ENCODE measurements around the gene HES3.

HES3 gene

DNA sequence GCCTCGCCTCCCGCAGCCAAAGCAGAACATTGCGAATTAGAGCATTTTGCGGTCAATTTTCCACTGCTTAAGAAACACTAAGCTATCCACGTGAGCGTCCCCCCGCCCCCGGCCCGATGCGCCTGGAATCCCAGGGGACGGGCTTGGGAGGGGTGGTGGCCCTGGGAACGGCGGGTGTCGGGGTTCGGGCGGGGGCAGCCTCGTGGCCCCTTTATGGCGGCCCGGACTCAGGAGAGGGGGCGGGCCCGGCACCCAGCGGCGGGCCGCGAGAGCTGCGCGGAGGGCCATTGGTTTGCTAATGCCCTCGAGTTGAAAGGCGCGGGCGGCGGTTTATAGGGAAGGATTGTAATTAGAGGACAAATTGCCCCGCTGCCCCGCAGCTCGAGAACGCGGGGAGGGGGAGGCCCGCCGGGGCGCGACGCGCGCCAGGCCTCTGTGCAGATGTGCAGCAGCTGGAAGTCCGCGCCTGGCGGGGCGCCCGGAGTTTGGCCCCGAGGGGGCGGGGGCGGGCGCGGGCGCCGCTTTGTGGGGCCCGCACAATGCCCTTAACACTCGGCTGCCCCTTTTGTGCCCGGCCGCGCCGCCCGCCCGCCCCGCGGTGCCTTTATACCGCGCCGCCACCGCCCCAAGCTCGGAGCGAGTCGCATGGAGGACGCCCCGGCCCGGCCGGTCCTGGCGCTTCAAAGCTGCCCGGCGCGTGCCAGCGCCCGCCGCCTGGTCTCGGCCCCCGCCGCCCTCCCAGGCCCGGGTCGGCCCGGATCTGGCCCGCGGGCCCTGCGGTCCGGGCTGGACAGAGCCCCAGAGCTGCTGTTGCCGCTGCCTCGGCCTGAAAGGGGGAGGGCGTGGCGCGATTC, 1.9 kb upstream of the HES3 start:
- H3K27me3 ChIP-seq (ENCODE audit: control insufficient read depth, insufficient read depth, low read length) = peaks cover 10% of the 10 kb centered on the region
- no peak overlapping the region for H3K27ac ChIP-seq (ENCODE audit: low read length)
- no peaks in the 10 kb centered on the region for H3K9me3 ChIP-seq (ENCODE audit: control insufficient read depth, low read depth, low read length)
- H3K4me1 ChIP-seq (ENCODE audit: control insufficient read depth, low read depth, low read length) = peaks cover 49% of the 10 kb centered on the region
- H3K4me3 ChIP-seq (ENCODE audit: low read length) = peak overlapping the region; percentile 86
- peak overlapping the region; percentile 76 for H3K9ac ChIP-seq (ENCODE audit: low read length)
- H3K36me3 ChIP-seq (ENCODE audit: control insufficient read depth, low read depth, low read length) = no peaks in the 10 kb centered on the region

GRCh38 chr1:6243053-6243834, 735 bp upstream of the HES3 start:
- Histone ChIP-seq H3K27me3 (ENCODE audit: control insufficient read depth, insufficient read depth, low read length) (peaks cover 18% of the 10 kb centered on the region), H3K4me3 (ENCODE audit: low read length) (peak overlapping the region; percentile 86), H3K9me3 (ENCODE audit: control insufficient read depth, low read depth, low read length) (no peaks in the 10 kb centered on the region), H3K9ac (ENCODE audit: low read length) (no peak overlapping the region), H3K4me1 (ENCODE audit: control insufficient read depth, low read depth, low read length) (peaks cover 49% of the 10 kb centered on the region), H3K36me3 (ENCODE audit: control insufficient read depth, low read depth, low read length) (no peaks in the 10 kb centered on the region), H3K27ac (ENCODE audit: low read length) (no peak overlapping the region)

GRCh38 chr1:6244401-6245049, 546 bp downstream of the HES3 start:
- Histone ChIP-seq H3K27ac (ENCODE audit: low read length) (no peak overlapping the region), H3K4me3 (ENCODE audit: low read length) (peak overlapping the region; percentile 86), H3K27me3 (ENCODE audit: control insufficient read depth, insufficient read depth, low read length) (peaks cover 26% of the 10 kb centered on the region), H3K4me1 (ENCODE audit: control insufficient read depth, low read depth, low read length) (peaks cover 38% of the 10 kb centered on the region), H3K9ac (ENCODE audit: low read length) (peak overlapping the region; percentile 42), H3K36me3 (ENCODE audit: control insufficient read depth, low read depth, low read length) (no peaks in the 10 kb centered on the region), H3K9me3 (ENCODE audit: control insufficient read depth, low read depth, low read length) (no peaks in the 10 kb centered on the region)

DNA sequence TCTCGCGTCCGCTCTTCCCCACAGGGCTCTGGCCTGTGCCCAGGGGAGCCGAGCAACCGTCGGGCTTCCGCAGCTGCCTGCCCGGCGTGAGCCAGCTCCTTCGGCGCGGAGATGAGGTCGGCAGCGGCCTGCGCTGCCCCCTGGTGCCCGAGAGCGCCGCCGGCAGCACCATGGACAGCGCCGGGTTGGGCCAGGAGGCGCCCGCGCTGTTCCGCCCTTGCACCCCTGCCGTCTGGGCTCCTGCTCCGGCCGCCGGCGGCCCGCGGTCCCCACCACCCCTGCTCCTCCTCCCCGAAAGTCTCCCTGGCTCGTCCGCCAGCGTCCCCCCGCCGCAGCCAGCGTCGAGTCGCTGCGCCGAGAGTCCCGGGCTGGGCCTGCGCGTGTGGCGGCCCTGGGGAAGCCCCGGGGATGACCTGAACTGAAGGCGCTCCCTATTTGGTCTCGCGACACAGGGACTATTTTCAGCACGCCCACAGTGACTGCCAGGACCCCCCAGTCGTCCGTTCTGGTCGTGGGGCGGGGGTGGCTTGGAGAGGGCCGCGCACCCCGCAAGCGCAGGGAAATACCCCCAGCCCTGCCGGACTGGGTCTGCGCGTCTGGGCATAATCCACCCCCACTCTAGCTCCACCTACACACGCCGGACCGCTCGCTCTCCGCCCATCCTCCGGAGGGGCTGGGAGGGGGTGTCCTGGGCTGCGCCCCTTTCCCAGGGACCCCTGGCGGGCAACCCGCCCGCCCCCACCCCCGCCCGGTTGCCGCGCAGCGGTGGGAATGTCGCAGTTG, 1.3 kb downstream of the HES3 start:
- H3K9me3 ChIP-seq (ENCODE audit: control insufficient read depth, low read depth, low read length) = no peaks in the 10 kb centered on the region
- H3K4me1 ChIP-seq (ENCODE audit: control insufficient read depth, low read depth, low read length) = peaks cover 30% of the 10 kb centered on the region
- H3K4me3 ChIP-seq (ENCODE audit: low read length) = peak overlapping the region; percentile 86
- H3K9ac ChIP-seq (ENCODE audit: low read length) = peak overlapping the region; percentile 3
- no peaks in the 10 kb centered on the region for H3K36me3 ChIP-seq (ENCODE audit: control insufficient read depth, low read depth, low read length)
- peaks cover 32% of the 10 kb centered on the region for H3K27me3 ChIP-seq (ENCODE audit: control insufficient read depth, insufficient read depth, low read length)
- H3K27ac ChIP-seq (ENCODE audit: low read length) = no peak overlapping the region

DNA sequence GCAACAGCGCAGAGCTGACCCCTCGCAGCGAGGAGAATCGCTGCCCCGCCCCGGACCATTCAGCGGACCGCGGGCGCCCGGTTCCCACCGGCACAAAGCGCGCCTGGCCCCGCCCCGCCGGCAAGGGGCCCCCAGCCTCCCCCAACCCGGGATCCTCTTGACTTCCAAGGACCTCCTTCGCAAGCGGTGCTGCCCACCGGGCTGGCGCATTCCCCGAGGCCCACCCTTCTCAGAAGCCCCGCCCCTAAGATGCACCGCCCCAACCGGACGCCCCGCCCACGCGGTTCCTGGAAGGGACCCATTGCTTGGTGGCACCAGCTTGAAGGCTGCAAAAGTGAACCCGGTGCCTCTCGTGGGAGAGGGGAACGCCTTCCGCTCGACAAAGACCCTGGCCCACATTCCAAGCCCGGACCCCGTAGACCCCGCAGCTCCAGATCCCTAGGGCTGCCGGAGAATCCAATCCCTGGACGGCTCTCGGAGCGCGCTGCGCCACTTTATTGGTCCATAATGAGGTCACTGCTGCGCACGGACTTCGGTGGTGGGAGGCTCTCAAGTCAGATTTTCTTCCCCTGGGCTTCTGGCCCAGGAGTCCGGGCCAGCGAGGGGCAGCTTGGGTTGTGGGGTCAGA, 2.0 kb downstream of the HES3 start:
- Histone ChIP-seq H3K27ac (ENCODE audit: low read length) (no peak overlapping the region), H3K4me3 (ENCODE audit: low read length) (peak overlapping the region; percentile 86), H3K36me3 (ENCODE audit: control insufficient read depth, low read depth, low read length) (no peaks in the 10 kb centered on the region), H3K9me3 (ENCODE audit: control insufficient read depth, low read depth, low read length) (no peaks in the 10 kb centered on the region), H3K27me3 (ENCODE audit: control insufficient read depth, insufficient read depth, low read length) (peaks cover 39% of the 10 kb centered on the region), H3K9ac (ENCODE audit: low read length) (peak overlapping the region; percentile 43), H3K4me1 (ENCODE audit: control insufficient read depth, low read depth, low read length) (peaks cover 23% of the 10 kb centered on the region)

DNA sequence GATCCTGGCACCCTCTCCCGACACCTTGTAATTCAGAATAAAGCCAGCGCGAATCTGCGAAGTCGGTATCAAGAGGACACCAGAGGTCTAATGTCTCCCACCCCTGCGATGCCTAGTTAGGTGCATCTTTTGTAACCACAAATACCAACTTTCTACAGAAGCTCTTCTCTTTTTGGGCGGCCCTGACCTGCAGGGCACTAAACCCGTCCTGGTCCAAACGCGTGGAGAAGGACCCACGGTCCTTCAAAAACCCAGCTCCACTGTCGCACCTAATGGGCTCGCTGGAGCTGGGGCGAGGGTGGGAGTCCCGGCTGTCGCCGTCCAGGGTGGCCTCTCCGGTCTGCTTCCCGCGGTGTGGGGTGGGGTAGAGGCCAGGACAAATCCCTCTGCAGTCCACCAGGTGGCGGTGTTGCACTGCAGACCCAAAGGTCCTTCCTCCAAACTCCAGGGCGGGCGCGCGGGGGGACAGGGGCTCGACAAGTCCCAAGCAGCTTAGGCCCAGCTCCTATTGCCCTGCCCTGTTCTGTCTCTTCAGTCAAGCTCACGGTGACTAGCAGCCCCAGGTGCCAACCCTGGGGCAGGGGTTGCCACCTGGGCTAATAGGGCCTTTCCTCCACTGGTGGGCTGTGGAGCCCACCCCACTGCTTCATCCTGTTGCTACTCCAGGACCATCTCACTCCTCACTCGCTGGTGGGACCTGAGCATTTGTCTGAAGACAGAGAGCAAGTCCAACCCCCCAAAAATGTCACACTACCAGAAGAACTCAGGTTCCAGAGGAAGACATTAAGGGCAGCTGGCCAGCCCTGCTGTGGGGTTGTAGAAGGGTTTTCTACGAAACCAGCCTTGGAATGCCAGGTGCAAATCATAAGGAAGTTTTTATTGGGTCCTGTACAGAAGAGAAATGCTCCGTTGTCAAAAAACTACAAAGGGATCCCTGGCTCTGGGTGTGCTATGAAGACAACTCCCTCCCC, 2.8 kb downstream of the HES3 start:
- Histone ChIP-seq H3K27me3 (ENCODE audit: control insufficient read depth, insufficient read depth, low read length) (peaks cover 46% of the 10 kb centered on the region), H3K9ac (ENCODE audit: low read length) (peak overlapping the region; percentile 43), H3K4me1 (ENCODE audit: control insufficient read depth, low read depth, low read length) (peaks cover 18% of the 10 kb centered on the region), H3K9me3 (ENCODE audit: control insufficient read depth, low read depth, low read length) (no peaks in the 10 kb centered on the region), H3K27ac (ENCODE audit: low read length) (no peak overlapping the region), H3K36me3 (ENCODE audit: control insufficient read depth, low read depth, low read length) (no peaks in the 10 kb centered on the region), H3K4me3 (ENCODE audit: low read length) (peak overlapping the region; percentile 86)

GRCh38 chr1:6247651-6248050, 3.7 kb downstream of the HES3 start:
- Histone ChIP-seq H3K27ac (ENCODE audit: low read length) (no peak overlapping the region), H3K4me1 (ENCODE audit: control insufficient read depth, low read depth, low read length) (peaks cover 18% of the 10 kb centered on the region), H3K4me3 (ENCODE audit: low read length) (no peak overlapping the region), H3K9me3 (ENCODE audit: control insufficient read depth, low read depth, low read length) (no peaks in the 10 kb centered on the region), H3K27me3 (ENCODE audit: control insufficient read depth, insufficient read depth, low read length) (peaks cover 46% of the 10 kb centered on the region), H3K36me3 (ENCODE audit: control insufficient read depth, low read depth, low read length) (no peaks in the 10 kb centered on the region), H3K9ac (ENCODE audit: low read length) (no peak overlapping the region)

GRCh38 chr1:6248161-6248776, 4.3 kb downstream of the HES3 start:
- no peak overlapping the region for H3K27ac ChIP-seq (ENCODE audit: low read length)
- no peak overlapping the region for H3K4me3 ChIP-seq (ENCODE audit: low read length)
- H3K9ac ChIP-seq (ENCODE audit: low read length) = no peak overlapping the region
- peaks cover 40% of the 10 kb centered on the region for H3K27me3 ChIP-seq (ENCODE audit: control insufficient read depth, insufficient read depth, low read length)
- H3K36me3 ChIP-seq (ENCODE audit: control insufficient read depth, low read depth, low read length) = no peaks in the 10 kb centered on the region
- no peaks in the 10 kb centered on the region for H3K9me3 ChIP-seq (ENCODE audit: control insufficient read depth, low read depth, low read length)
- peaks cover 12% of the 10 kb centered on the region for H3K4me1 ChIP-seq (ENCODE audit: control insufficient read depth, low read depth, low read length)

- H3K4me1 ChIP-seq (ENCODE audit: control insufficient read depth, low read depth, low read length) = peaks cover 6% of the 10 kb centered on the region
- H3K9ac ChIP-seq (ENCODE audit: low read length) = no peak overlapping the region
- peaks cover 36% of the 10 kb centered on the region for H3K27me3 ChIP-seq (ENCODE audit: control insufficient read depth, insufficient read depth, low read length)
- H3K27ac ChIP-seq (ENCODE audit: low read length) = no peak overlapping the region
- H3K9me3 ChIP-seq (ENCODE audit: control insufficient read depth, low read depth, low read length) = no peaks in the 10 kb centered on the region
- no peak overlapping the region for H3K4me3 ChIP-seq (ENCODE audit: low read length)
- no peaks in the 10 kb centered on the region for H3K36me3 ChIP-seq (ENCODE audit: control insufficient read depth, low read depth, low read length)
Observed at GRCh38 chr1:6248932-6249738, 5.2 kb downstream of the HES3 start.

Measured in iPS-18a (cell line).